Gastroesophageal sphincter (tissue), 3 donors: ENCODE data around the gene MADD.

ENCODE experiments used
- POLR2AphosphoS5 ChIP-seq: sonication (generic); formaldehyde crosslinking; IDR thresholded peaks from one replicate; pipeline ENCODE4 v1.6.1; 2017; ENCODE audit warnings: antibody characterized with exemption
- TF ChIP-seq, protein P1 (sequence below), 4 experiments: fragments of 200-600 bp in 2 of 4; fragments of 450-650 bp in 2 of 4; sonication (generic) in 1 of 4; IDR thresholded peaks; one replicate each; pipeline ENCODE4 v1.5.1; 2017 to 2019; ENCODE audit warnings: antibody characterized with exemption in 4 of 4, mild to moderate bottlenecking in 2 of 4, moderate library complexity in 2 of 4

DNA sequence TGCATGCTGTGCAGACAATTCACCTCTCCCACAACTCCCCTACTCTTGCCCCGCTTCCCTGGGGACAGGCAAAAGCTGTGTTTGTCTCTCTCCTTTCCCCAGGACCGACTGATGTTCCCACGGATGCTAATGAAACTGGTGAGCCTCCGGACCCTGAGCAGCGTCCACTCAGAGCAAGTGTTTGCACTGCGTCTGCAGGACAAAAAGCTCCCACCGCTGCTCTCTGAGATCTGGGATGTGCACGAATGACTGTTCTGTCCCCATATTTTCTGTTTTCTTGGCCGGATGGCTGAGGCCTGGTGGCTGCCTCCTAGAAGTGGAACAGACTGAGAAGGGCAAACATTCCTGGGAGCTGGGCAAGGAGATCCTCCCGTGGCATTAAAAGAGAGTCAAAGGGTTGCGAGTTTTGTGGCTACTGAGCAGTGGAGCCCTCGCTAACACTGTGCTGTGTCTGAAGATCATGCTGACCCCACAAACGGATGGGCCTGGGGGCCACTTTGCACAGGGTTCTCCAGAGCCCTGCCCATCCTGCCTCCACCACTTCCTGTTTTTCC, 1.4 kb upstream of the MADD start:
- TF ChIP-seq, protein P1, sequence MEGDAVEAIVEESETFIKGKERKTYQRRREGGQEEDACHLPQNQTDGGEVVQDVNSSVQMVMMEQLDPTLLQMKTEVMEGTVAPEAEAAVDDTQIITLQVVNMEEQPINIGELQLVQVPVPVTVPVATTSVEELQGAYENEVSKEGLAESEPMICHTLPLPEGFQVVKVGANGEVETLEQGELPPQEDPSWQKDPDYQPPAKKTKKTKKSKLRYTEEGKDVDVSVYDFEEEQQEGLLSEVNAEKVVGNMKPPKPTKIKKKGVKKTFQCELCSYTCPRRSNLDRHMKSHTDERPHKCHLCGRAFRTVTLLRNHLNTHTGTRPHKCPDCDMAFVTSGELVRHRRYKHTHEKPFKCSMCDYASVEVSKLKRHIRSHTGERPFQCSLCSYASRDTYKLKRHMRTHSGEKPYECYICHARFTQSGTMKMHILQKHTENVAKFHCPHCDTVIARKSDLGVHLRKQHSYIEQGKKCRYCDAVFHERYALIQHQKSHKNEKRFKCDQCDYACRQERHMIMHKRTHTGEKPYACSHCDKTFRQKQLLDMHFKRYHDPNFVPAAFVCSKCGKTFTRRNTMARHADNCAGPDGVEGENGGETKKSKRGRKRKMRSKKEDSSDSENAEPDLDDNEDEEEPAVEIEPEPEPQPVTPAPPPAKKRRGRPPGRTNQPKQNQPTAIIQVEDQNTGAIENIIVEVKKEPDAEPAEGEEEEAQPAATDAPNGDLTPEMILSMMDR (IDR thresholded peaks at IDR 0.05): no peak
- TF ChIP-seq POLR2AphosphoS5: no peak
